HEK293 (cell line): ENCODE data around the gene THRAP3.

ENCODE experiments used
- CTCF ChIA-PET: fragments of 350-600 bp; formaldehyde crosslinking; extraction: SDS; loops from one replicate; lab custom pipeline; 2021; ENCODE audit warnings: antibody characterized with exemption; lab: Yijun Ruan, JAX
- POLR2A ChIA-PET: fragments of 300-600 bp; formaldehyde crosslinking; extraction: SDS; loops from one replicate; lab custom pipeline; 2020; ENCODE audit warnings: antibody characterized with exemption, inconsistent platforms; lab: Yijun Ruan, JAX
- H3K27ac ChIP-seq: fragments of 200-500 bp; sonication (Bioruptor generic); 2 replicates; pipeline ENCODE4 v1.5.1; 2014; ENCODE audit warnings: low read depth, low read length, control low read depth, inconsistent platforms; ENCODE audit errors: extremely low read depth
- H3K36me3 ChIP-seq, 2 experiments: fragments of 200-500 bp in 1 of 2; sonication (Bioruptor generic) in 1 of 2; 1 replicate in 1 of 2; 2 replicates in 1 of 2; pipeline ENCODE4 v1.5.1; 2014 to 2017; ENCODE audit warnings: inconsistent platforms in 2 of 2, low read length in 2 of 2; ENCODE audit not compliant: control insufficient read depth in 2 of 2, insufficient read depth in 1 of 2
- H3K4me1 ChIP-seq: fragments of 200-500 bp; sonication (Bioruptor generic); 2 replicates; pipeline ENCODE4 v1.5.1; 2014; ENCODE audit warnings: mild to moderate bottlenecking, low read length, inconsistent platforms; ENCODE audit not compliant: control insufficient read depth, insufficient read depth
- H3K4me3 ChIP-seq: 2 replicates; pipeline ENCODE4 v1.5.1; 2011; ENCODE audit warnings: low read depth, mild to moderate bottlenecking, control low read depth, low read length, moderate library complexity
- H3K9me3 ChIP-seq: fragments of 200-500 bp; sonication (Bioruptor generic); 2 replicates; pipeline ENCODE4 v1.5.1; 2014; ENCODE audit warnings: low read depth, low read length, inconsistent platforms; ENCODE audit not compliant: control insufficient read depth, insufficient read depth
- KLF1 ChIP-seq: fragments of 450-650 bp; formaldehyde crosslinking; IDR thresholded peaks from 2 replicates; pipeline ENCODE4 v1.5.1; 2016; ENCODE audit warnings: missing biosample characterization, missing genetic modification characterization
- KLF16 ChIP-seq: fragments of 450-650 bp; formaldehyde crosslinking; IDR thresholded peaks from 2 replicates; pipeline ENCODE4 v1.5.1; 2017; ENCODE audit warnings: missing biosample characterization, missing genetic modification characterization
- ZBTB17 ChIP-seq: fragments of 450-650 bp; formaldehyde crosslinking; IDR thresholded peaks from 2 replicates; pipeline ENCODE4 v1.5.1; 2016; ENCODE audit warnings: missing biosample characterization, missing genetic modification characterization
- ZFP37 ChIP-seq: fragments of 450-650 bp; formaldehyde crosslinking; IDR thresholded peaks from 2 replicates; pipeline ENCODE4 v1.5.1; 2016; ENCODE audit warnings: missing biosample characterization, missing genetic modification characterization
- ZNF10 ChIP-seq: fragments of 450-650 bp; formaldehyde crosslinking; IDR thresholded peaks from 2 replicates; pipeline ENCODE4 v1.5.1; 2017; ENCODE audit warnings: missing biosample characterization, missing genetic modification characterization
- ZNF24 ChIP-seq: fragments of 450-650 bp; formaldehyde crosslinking; IDR thresholded peaks from 2 replicates; pipeline ENCODE4 v1.5.1; 2016; ENCODE audit warnings: missing biosample characterization, missing genetic modification characterization
- ZNF324 ChIP-seq: fragments of 450-650 bp; formaldehyde crosslinking; IDR thresholded peaks from 2 replicates; pipeline ENCODE4 v1.5.1; 2016; ENCODE audit warnings: missing biosample characterization, missing genetic modification characterization
- ZNF501 ChIP-seq: fragments of 450-650 bp; formaldehyde crosslinking; IDR thresholded peaks from 2 replicates; pipeline ENCODE4 v1.5.1; 2016; ENCODE audit warnings: missing biosample characterization, missing genetic modification characterization
- ZNF623 ChIP-seq: fragments of 450-650 bp; formaldehyde crosslinking; IDR thresholded peaks from 2 replicates; pipeline ENCODE4 v1.5.1; 2016; ENCODE audit warnings: missing biosample characterization, missing genetic modification characterization
- ZNF629 ChIP-seq: fragments of 450-650 bp; formaldehyde crosslinking; IDR thresholded peaks from 2 replicates; pipeline ENCODE4 v1.5.1; 2017; ENCODE audit warnings: missing biosample characterization, missing genetic modification characterization
- ZNF76 ChIP-seq: fragments of 450-650 bp; formaldehyde crosslinking; IDR thresholded peaks from 2 replicates; pipeline ENCODE4; 2016; ENCODE audit warnings: low read depth, missing biosample characterization, missing genetic modification characterization, borderline replicate concordance
- ZNF777 ChIP-seq: fragments of 450-650 bp; formaldehyde crosslinking; IDR thresholded peaks from 2 replicates; pipeline ENCODE4 v1.5.1; 2017; ENCODE audit warnings: missing biosample characterization, missing genetic modification characterization, borderline replicate concordance
- ZSCAN30 ChIP-seq: fragments of 450-650 bp; IDR thresholded peaks from 2 replicates; pipeline ENCODE4 v1.5.1; 2018; ENCODE audit warnings: missing biosample characterization, mild to moderate bottlenecking, missing genetic modification characterization, moderate library complexity
- ZXDB ChIP-seq: fragments of 450-650 bp; formaldehyde crosslinking; IDR thresholded peaks from 2 replicates; pipeline ENCODE4 v1.5.1; 2016; ENCODE audit warnings: missing biosample characterization, missing genetic modification characterization
- TF ChIP-seq, protein P1 (sequence below): fragments of 450-650 bp; formaldehyde crosslinking; optimal IDR thresholded peaks from 2 replicates; pipeline ENCODE3; 2016; ENCODE audit warnings: missing biosample characterization, mild to moderate bottlenecking, missing genetic modification characterization
- TF ChIP-seq, protein P2 (sequence below): fragments of 450-650 bp; formaldehyde crosslinking; IDR thresholded peaks from 2 replicates; pipeline ENCODE4 v1.5.1; 2016; ENCODE audit warnings: missing biosample characterization, missing genetic modification characterization
- TF ChIP-seq, protein P3 (sequence below): fragments of 450-650 bp; formaldehyde crosslinking; IDR thresholded peaks from 2 replicates; pipeline ENCODE4 v1.5.1; 2016; ENCODE audit warnings: missing biosample characterization, missing genetic modification characterization
- TF ChIP-seq, protein P4 (sequence below): fragments of 450-650 bp; formaldehyde crosslinking; conservative IDR thresholded peaks from 2 replicates; pipeline ENCODE4 v1.5.1; 2016; ENCODE audit warnings: low read depth, missing biosample characterization, missing genetic modification characterization
- TF ChIP-seq, protein P5 (sequence below): fragments of 450-650 bp; formaldehyde crosslinking; IDR thresholded peaks from 2 replicates; pipeline ENCODE4 v1.5.1; 2016; ENCODE audit warnings: missing biosample characterization, missing genetic modification characterization

THRAP3 gene

DNA sequence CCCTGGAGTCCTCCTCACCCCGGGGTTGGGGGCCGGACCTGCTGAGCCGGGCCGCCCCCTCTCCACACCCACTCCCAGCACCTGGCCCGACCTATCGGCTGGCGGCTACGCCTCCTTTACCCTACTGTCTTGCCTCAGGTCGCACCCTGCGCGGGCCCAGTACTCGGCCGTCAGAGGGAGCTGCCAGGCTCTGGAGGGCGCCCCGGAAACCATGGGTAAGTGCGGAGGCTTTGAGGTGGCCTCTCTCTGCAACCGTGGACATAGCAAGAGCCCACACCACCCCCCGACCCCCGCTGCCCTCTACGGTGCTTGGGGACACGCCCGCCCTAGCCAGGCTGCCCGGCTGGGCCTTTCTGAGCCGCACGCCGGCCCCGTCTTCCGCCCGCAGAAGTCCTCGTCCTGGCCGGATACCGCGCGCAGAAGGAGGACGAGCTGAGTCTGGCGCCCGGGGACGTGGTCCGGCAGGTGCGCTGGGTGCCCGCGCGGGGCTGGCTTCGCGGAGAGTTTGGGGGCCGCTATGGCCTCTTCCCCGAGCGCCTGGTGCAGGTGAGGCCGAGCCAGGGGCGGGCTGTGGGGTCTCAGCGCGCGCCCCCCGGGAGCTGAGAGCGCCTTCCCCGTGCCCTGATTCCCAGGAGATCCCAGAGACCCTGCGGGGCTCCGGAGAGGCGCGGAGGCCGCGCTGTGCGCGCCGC, 82.1 kb downstream of the THRAP3 start, which contains the start of gene SH3D21 (continued):
- 0 out of 2 replicates have a peak, but pooled peaks have one; percentile 56 for TF ChIP-seq ZFP37
- TF ChIP-seq, protein P1, sequence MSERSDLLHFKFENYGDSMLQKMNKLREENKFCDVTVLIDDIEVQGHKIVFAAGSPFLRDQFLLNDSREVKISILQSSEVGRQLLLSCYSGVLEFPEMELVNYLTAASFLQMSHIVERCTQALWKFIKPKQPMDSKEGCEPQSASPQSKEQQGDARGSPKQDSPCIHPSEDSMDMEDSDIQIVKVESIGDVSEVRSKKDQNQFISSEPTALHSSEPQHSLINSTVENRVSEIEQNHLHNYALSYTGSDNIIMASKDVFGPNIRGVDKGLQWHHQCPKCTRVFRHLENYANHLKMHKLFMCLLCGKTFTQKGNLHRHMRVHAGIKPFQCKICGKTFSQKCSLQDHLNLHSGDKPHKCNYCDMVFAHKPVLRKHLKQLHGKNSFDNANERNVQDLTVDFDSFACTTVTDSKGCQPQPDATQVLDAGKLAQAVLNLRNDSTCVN (tag by site-specific recombination) = peak; percentile 96
- peak; percentile 88 for TF ChIP-seq ZBTB17
- TF ChIP-seq ZSCAN30 = peak; percentile 51; the same call in 1 of the 2 replicates

DNA sequence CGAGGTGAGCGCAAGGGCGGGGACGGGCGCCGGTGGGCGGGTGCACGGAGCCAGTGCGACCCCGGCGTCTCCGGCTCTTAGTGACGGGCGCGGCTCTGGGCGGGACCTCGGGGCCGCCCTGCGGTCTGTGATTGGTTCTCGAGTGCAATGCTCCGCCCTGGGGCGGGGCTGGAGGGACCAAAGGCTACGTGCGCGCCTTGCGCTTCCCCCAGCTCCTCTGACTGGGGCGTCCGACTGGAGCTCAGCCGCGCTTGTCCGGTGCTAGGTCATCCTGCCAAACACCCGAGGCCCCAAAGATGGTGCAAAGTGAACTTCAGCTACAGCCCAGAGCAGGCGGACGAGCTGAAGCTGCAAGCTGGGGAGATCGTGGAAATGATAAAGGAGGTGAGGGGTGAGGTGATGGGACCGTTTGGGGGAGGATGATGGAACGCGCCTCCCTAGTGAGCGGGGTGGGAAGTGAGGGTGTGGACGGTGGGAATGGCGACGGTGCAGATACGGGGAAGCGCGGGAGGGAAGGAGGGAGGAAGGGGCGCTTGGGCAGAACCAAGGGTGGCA, 82.7 kb downstream of the THRAP3 start:
- peaks cover 0 to 76% of the 10 kb centered on the region in 2 experiments; a peak in 2 of 3 replicates for H3K36me3 ChIP-seq
- TF ChIP-seq, protein P2, sequence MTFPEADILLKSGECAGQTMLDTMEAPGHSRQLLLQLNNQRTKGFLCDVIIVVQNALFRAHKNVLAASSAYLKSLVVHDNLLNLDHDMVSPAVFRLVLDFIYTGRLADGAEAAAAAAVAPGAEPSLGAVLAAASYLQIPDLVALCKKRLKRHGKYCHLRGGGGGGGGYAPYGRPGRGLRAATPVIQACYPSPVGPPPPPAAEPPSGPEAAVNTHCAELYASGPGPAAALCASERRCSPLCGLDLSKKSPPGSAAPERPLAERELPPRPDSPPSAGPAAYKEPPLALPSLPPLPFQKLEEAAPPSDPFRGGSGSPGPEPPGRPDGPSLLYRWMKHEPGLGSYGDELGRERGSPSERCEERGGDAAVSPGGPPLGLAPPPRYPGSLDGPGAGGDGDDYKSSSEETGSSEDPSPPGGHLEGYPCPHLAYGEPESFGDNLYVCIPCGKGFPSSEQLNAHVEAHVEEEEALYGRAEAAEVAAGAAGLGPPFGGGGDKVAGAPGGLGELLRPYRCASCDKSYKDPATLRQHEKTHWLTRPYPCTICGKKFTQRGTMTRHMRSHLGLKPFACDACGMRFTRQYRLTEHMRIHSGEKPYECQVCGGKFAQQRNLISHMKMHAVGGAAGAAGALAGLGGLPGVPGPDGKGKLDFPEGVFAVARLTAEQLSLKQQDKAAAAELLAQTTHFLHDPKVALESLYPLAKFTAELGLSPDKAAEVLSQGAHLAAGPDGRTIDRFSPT (tag by site-specific recombination) = 0 out of 2 replicates have a peak, but pooled peaks have one; percentile 6
- no peak; the same call in 1 of the 2 replicates for TF ChIP-seq ZNF10 (tag by site-specific recombination)
- TF ChIP-seq ZNF501 (tag by site-specific recombination) = peak; percentile 36; the same call in 1 of the 2 replicates
- 0 out of 2 replicates have a peak, but pooled peaks have one; percentile 63 for TF ChIP-seq ZNF777 (tag by site-specific recombination)
- TF ChIP-seq ZSCAN30 = 0 out of 2 replicates have a peak, but pooled peaks have one; percentile 2
- TF ChIP-seq ZNF623 (tag by site-specific recombination) = no peak
- TF ChIP-seq ZNF324 (tag by site-specific recombination) = no peak
- peak; percentile 31; the same call in 1 of the 2 replicates for TF ChIP-seq ZXDB
- peak; percentile 63; the same call in 1 of the 2 replicates for TF ChIP-seq ZNF24 (tag by site-specific recombination)
- TF ChIP-seq, protein P1 (tag by site-specific recombination) = peak; percentile 88
- TF ChIP-seq, protein P3, sequence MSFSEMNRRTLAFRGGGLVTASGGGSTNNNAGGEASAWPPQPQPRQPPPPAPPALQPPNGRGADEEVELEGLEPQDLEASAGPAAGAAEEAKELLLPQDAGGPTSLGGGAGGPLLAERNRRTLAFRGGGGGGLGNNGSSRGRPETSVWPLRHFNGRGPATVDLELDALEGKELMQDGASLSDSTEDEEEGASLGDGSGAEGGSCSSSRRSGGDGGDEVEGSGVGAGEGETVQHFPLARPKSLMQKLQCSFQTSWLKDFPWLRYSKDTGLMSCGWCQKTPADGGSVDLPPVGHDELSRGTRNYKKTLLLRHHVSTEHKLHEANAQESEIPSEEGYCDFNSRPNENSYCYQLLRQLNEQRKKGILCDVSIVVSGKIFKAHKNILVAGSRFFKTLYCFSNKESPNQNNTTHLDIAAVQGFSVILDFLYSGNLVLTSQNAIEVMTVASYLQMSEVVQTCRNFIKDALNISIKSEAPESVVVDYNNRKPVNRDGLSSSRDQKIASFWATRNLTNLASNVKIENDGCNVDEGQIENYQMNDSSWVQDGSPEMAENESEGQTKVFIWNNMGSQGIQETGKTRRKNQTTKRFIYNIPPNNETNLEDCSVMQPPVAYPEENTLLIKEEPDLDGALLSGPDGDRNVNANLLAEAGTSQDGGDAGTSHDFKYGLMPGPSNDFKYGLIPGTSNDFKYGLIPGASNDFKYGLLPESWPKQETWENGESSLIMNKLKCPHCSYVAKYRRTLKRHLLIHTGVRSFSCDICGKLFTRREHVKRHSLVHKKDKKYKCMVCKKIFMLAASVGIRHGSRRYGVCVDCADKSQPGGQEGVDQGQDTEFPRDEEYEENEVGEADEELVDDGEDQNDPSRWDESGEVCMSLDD (tag by site-specific recombination) = peak; percentile 30; the same call in 1 of the 2 replicates
- TF ChIP-seq KLF1 (tag by site-specific recombination) = peak; percentile 84
- TF ChIP-seq KLF16 (tag by site-specific recombination) = peak; percentile 57; the same call in 1 of the 2 replicates
- TF ChIP-seq, protein P4, sequence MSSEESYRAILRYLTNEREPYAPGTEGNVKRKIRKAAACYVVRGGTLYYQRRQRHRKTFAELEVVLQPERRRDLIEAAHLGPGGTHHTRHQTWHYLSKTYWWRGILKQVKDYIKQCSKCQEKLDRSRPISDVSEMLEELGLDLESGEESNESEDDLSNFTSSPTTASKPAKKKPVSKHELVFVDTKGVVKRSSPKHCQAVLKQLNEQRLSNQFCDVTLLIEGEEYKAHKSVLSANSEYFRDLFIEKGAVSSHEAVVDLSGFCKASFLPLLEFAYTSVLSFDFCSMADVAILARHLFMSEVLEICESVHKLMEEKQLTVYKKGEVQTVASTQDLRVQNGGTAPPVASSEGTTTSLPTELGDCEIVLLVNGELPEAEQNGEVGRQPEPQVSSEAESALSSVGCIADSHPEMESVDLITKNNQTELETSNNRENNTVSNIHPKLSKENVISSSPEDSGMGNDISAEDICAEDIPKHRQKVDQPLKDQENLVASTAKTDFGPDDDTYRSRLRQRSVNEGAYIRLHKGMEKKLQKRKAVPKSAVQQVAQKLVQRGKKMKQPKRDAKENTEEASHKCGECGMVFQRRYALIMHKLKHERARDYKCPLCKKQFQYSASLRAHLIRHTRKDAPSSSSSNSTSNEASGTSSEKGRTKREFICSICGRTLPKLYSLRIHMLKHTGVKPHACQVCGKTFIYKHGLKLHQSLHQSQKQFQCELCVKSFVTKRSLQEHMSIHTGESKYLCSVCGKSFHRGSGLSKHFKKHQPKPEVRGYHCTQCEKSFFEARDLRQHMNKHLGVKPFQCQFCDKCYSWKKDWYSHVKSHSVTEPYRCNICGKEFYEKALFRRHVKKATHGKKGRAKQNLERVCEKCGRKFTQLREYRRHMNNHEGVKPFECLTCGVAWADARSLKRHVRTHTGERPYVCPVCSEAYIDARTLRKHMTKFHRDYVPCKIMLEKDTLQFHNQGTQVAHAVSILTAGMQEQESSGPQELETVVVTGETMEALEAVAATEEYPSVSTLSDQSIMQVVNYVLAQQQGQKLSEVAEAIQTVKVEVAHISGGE = peak; percentile 55; the same call in 1 of the 2 replicates
- TF ChIP-seq, protein P5, sequence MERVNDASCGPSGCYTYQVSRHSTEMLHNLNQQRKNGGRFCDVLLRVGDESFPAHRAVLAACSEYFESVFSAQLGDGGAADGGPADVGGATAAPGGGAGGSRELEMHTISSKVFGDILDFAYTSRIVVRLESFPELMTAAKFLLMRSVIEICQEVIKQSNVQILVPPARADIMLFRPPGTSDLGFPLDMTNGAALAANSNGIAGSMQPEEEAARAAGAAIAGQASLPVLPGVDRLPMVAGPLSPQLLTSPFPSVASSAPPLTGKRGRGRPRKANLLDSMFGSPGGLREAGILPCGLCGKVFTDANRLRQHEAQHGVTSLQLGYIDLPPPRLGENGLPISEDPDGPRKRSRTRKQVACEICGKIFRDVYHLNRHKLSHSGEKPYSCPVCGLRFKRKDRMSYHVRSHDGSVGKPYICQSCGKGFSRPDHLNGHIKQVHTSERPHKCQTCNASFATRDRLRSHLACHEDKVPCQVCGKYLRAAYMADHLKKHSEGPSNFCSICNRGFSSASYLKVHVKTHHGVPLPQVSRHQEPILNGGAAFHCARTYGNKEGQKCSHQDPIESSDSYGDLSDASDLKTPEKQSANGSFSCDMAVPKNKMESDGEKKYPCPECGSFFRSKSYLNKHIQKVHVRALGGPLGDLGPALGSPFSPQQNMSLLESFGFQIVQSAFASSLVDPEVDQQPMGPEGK = peak; percentile 70
- TF ChIP-seq ZNF76 = 0 out of 2 replicates have a peak, but pooled peaks have one; percentile 27
- TF ChIP-seq ZNF629 (tag by site-specific recombination) = peak; percentile 50

More for the DNA sequence above, 82.7 kb downstream of the THRAP3 start:
- H3K9me3 ChIP-seq = no peaks in the 10 kb centered on the region
- ChIA-PET POLR2A (interaction anchor here (0.5 to 2.4 kb wide), 9 partner anchors 9 to 157 kb away, joined by 3 to 11 read pairs (median 5); partner anchors contain the start of genes EVA1B, LSM10 and TRAPPC3), CTCF (interaction anchor here (0.6 to 1.1 kb wide), 2 partner anchors 21 to 102 kb away, joined by 7 read pairs; no protein-coding TSS in a partner anchor)
- peak overlapping the region; percentile 53 for H3K4me3 ChIP-seq
- H3K4me1 ChIP-seq = no peaks in the 10 kb centered on the region
- H3K27ac ChIP-seq = peak overlapping the region; percentile 75; the same call in 1 of the 2 replicates
